Activated CD8-positive, alpha-beta memory T cell treated with anti-CD3 and anti-CD28 coated beads, Interleukin-2, amount 10 ng/mL, durations not matched to agents 7 days and 5 days (primary cell): Measurements from ENCODE around the gene ERC2. TPM values are rescaled to one million over a fixed set of nuclear protein-coding genes. Genes with fewer than 3 reads are reported as not detected.

ENCODE experiments used
- ATAC-seq: fragments of 150-1000 bp; cut with Tn5 transposase; one replicate; pipeline ENCODE4 v1.10.0; 2021; ENCODE audit warnings: moderate library complexity
- CTCF ChIA-PET: fragments of 350-600 bp; sonication (Branson Sonifier 250); formaldehyde crosslinking; loops from one replicate; lab custom pipeline; 2021; ENCODE audit warnings: antibody characterized with exemption; lab: Charles Lee
- DNase-seq: peaks from one replicate; pipeline ENCODE4 v3.0.0-alpha.2; 2020
- H3K27ac Mint-ChIP-seq: one replicate; pipeline ENCODE4 v1.8.0; 2021; ENCODE audit warnings: mild to moderate bottlenecking, mixed read lengths
- H3K27me3 Mint-ChIP-seq: one replicate; pipeline ENCODE4 v1.8.0; 2021; ENCODE audit warnings: mixed read lengths
- H3K36me3 Mint-ChIP-seq: one replicate; pipeline ENCODE4 v1.8.0; 2021; ENCODE audit warnings: mild to moderate bottlenecking, mixed read lengths
- H3K4me1 Mint-ChIP-seq: one replicate; pipeline ENCODE4 v1.8.0; 2021; ENCODE audit warnings: mixed read lengths
- H3K4me3 Mint-ChIP-seq: one replicate; pipeline ENCODE4 v1.8.0; 2021; ENCODE audit warnings: mild to moderate bottlenecking, moderate library complexity, mixed read lengths
- H3K9me3 Mint-ChIP-seq: one replicate; pipeline ENCODE4 v1.8.0; 2022; ENCODE audit warnings: low read depth, mixed read lengths
- total RNA-seq, 2 experiments: library from RNA; stranded (reverse); gene quantifications; one replicate each; pipeline ENCODE4 v1.2.3, GENCODE V29; 2021

ERC2 gene
- total RNA-seq, 2 experiments from 2014 or later, result not detected

- Mint-ChIP-seq H3K27me3 (peaks cover 2% of the 10 kb centered on the region), H3K27ac (no peak overlapping the region), H3K4me1 (no peaks in the 10 kb centered on the region), H3K9me3 (peaks cover 10% of the 10 kb centered on the region), H3K4me3 (no peak overlapping the region), H3K36me3 (no peaks in the 10 kb centered on the region)
- ATAC-seq (no peak), DNase-seq (no peak)
- CTCF ChIA-PET, result no interaction called here
Measured at GRCh38 chr3:56373386-56373785, 94.9 kb downstream of the ERC2 start.

- H3K4me1 Mint-ChIP-seq, result no peaks in the 10 kb centered on the region
- H3K9me3 Mint-ChIP-seq, result peaks cover 5% of the 10 kb centered on the region
- no peak for DNase-seq
- H3K4me3 Mint-ChIP-seq, result no peak overlapping the region
- no peaks in the 10 kb centered on the region for H3K36me3 Mint-ChIP-seq
- peaks cover 2% of the 10 kb centered on the region for H3K27me3 Mint-ChIP-seq
- H3K27ac Mint-ChIP-seq, result no peak overlapping the region
- CTCF ChIA-PET, result no interaction called here
- no peak for ATAC-seq
Measured at GRCh38 chr3:56370991-56371775, 97.1 kb downstream of the ERC2 start.

GRCh38 chr3:56369914-56370313 is 98.4 kb downstream of the ERC2 start:
- Mint-ChIP-seq H3K27me3 (peaks cover 5% of the 10 kb centered on the region), H3K9me3 (no peaks in the 10 kb centered on the region), H3K4me3 (no peak overlapping the region), H3K36me3 (no peaks in the 10 kb centered on the region), H3K4me1 (no peaks in the 10 kb centered on the region), H3K27ac (no peak overlapping the region)
- no peak for DNase-seq
- no peak for ATAC-seq
- CTCF ChIA-PET, result no interaction called here

- Mint-ChIP-seq H3K4me3 (no peak overlapping the region), H3K9me3 (no peaks in the 10 kb centered on the region), H3K27ac (no peak overlapping the region), H3K36me3 (no peaks in the 10 kb centered on the region), H3K4me1 (no peaks in the 10 kb centered on the region), H3K27me3 (peaks cover 5% of the 10 kb centered on the region)
- CTCF ChIA-PET, result no interaction called here
- ATAC-seq (no peak), DNase-seq (no peak)
Measured at GRCh38 chr3:56368846-56369245, 99.4 kb downstream of the ERC2 start.

- H3K27ac Mint-ChIP-seq, result no peak overlapping the region
- no peaks in the 10 kb centered on the region for H3K4me1 Mint-ChIP-seq
- H3K36me3 Mint-ChIP-seq, result no peaks in the 10 kb centered on the region
- no peaks in the 10 kb centered on the region for H3K9me3 Mint-ChIP-seq
- H3K27me3 Mint-ChIP-seq, result peaks cover 12% of the 10 kb centered on the region
- no peak for ATAC-seq
- no peak overlapping the region for H3K4me3 Mint-ChIP-seq
- DNase-seq, result no peak
- CTCF ChIA-PET, result no interaction called here
Measured at GRCh38 chr3:56366641-56367162, 101.6 kb downstream of the ERC2 start.

GRCh38 chr3:56365905-56366640 is 102.2 kb downstream of the ERC2 start:
- no peaks in the 10 kb centered on the region for H3K36me3 Mint-ChIP-seq
- no peak for ATAC-seq
- no peak overlapping the region for H3K27ac Mint-ChIP-seq
- CTCF ChIA-PET, result no interaction called here
- peaks cover 12% of the 10 kb centered on the region for H3K27me3 Mint-ChIP-seq
- no peak overlapping the region for H3K4me3 Mint-ChIP-seq
- H3K4me1 Mint-ChIP-seq, result no peaks in the 10 kb centered on the region
- DNase-seq, result no peak
- no peaks in the 10 kb centered on the region for H3K9me3 Mint-ChIP-seq

GRCh38 chr3:56364665-56365064 is 103.6 kb downstream of the ERC2 start:
- ATAC-seq (no peak), DNase-seq (no peak)
- H3K36me3 Mint-ChIP-seq, result no peaks in the 10 kb centered on the region
- CTCF ChIA-PET, result no interaction called here
- H3K4me3 Mint-ChIP-seq, result no peak overlapping the region
- H3K4me1 Mint-ChIP-seq, result no peaks in the 10 kb centered on the region
- H3K27me3 Mint-ChIP-seq, result peaks cover 12% of the 10 kb centered on the region
- no peaks in the 10 kb centered on the region for H3K9me3 Mint-ChIP-seq
- no peak overlapping the region for H3K27ac Mint-ChIP-seq

GRCh38 chr3:56363720-56364119 is 104.5 kb downstream of the ERC2 start:
- ATAC-seq (no peak), DNase-seq (no peak)
- Mint-ChIP-seq H3K36me3 (no peaks in the 10 kb centered on the region), H3K27me3 (peaks cover 12% of the 10 kb centered on the region), H3K9me3 (no peaks in the 10 kb centered on the region), H3K4me1 (no peaks in the 10 kb centered on the region), H3K4me3 (no peak overlapping the region), H3K27ac (no peak overlapping the region)
- CTCF ChIA-PET, result no interaction called here

GRCh38 chr3:56361731-56362130 is 106.5 kb downstream of the ERC2 start:
- CTCF ChIA-PET, result no interaction called here

GRCh38 chr3:56357266-56357665 is 111.0 kb downstream of the ERC2 start:
- H3K36me3 Mint-ChIP-seq, result no peaks in the 10 kb centered on the region
- ATAC-seq (no peak), DNase-seq (no peak)
- no peak overlapping the region for H3K4me3 Mint-ChIP-seq
- peaks cover 3% of the 10 kb centered on the region for H3K27me3 Mint-ChIP-seq
- H3K4me1 Mint-ChIP-seq, result no peaks in the 10 kb centered on the region
- CTCF ChIA-PET, result no interaction called here
- no peak overlapping the region for H3K27ac Mint-ChIP-seq
- no peaks in the 10 kb centered on the region for H3K9me3 Mint-ChIP-seq

More at GRCh38 chr3:56361731-56362130, 106.5 kb downstream of the ERC2 start:
- Mint-ChIP-seq H3K4me1 (no peaks in the 10 kb centered on the region), H3K9me3 (no peaks in the 10 kb centered on the region), H3K27ac (no peak overlapping the region), H3K27me3 (peaks cover 12% of the 10 kb centered on the region), H3K4me3 (no peak overlapping the region), H3K36me3 (no peaks in the 10 kb centered on the region)
- no peak for ATAC-seq
- no peak for DNase-seq

GRCh38 chr3:56356808-56357207 is 111.5 kb downstream of the ERC2 start:
- H3K36me3 Mint-ChIP-seq, result no peaks in the 10 kb centered on the region
- H3K27me3 Mint-ChIP-seq, result peaks cover 1% of the 10 kb centered on the region
- CTCF ChIA-PET, result no interaction called here
- ATAC-seq (no peak), DNase-seq (no peak)
- H3K4me3 Mint-ChIP-seq, result no peak overlapping the region
- H3K4me1 Mint-ChIP-seq, result no peaks in the 10 kb centered on the region
- H3K9me3 Mint-ChIP-seq, result no peaks in the 10 kb centered on the region
- no peak overlapping the region for H3K27ac Mint-ChIP-seq

- Mint-ChIP-seq H3K27ac (no peak overlapping the region), H3K27me3 (peaks cover 2% of the 10 kb centered on the region), H3K4me1 (no peaks in the 10 kb centered on the region), H3K9me3 (no peaks in the 10 kb centered on the region), H3K36me3 (no peaks in the 10 kb centered on the region), H3K4me3 (no peak overlapping the region)
- no peak for ATAC-seq
- DNase-seq, result no peak
- CTCF ChIA-PET, result no interaction called here
Measured at GRCh38 chr3:56355570-56356185, 112.6 kb downstream of the ERC2 start.

- H3K27me3 Mint-ChIP-seq, result peaks cover 2% of the 10 kb centered on the region
- H3K4me1 Mint-ChIP-seq, result no peaks in the 10 kb centered on the region
- DNase-seq, result no peak
- H3K9me3 Mint-ChIP-seq, result no peaks in the 10 kb centered on the region
- CTCF ChIA-PET, result no interaction called here
- no peak for ATAC-seq
- no peak overlapping the region for H3K4me3 Mint-ChIP-seq
- H3K27ac Mint-ChIP-seq, result no peak overlapping the region
- H3K36me3 Mint-ChIP-seq, result no peaks in the 10 kb centered on the region
Measured at GRCh38 chr3:56351537-56351936, 116.7 kb downstream of the ERC2 start.
